Measurements from ENCODE around the gene SHC2. TPM values are rescaled to one million over a fixed set of nuclear protein-coding genes. Genes with fewer than 3 reads are reported as not detected.

The SHC2 gene
- total and polyA plus RNA-seq, 7 donors: 1.8 to 49.9 (median 17.8) TPM

- no peaks in the 10 kb centered on the region for H3K4me1 ChIP-seq
- H3K27ac ChIP-seq: no peak overlapping the region
- DNase-seq: no peak
- intact Hi-C loops (cut with DNase I): no loop called here
- no peaks in the 10 kb centered on the region for H3K36me3 ChIP-seq
- 86 to 87% methylated on average over 13 of the region's 13 CpGs for WGBS, 2 donors
- TF ChIP-seq CTCF (IDR thresholded peaks at IDR 0.05) (no peak), POLR2A (IDR thresholded peaks at IDR 0.05) (no peak), POLR2AphosphoS5 (IDR thresholded peaks at IDR 0.05) (no peak), EP300 (IDR thresholded peaks at IDR 0.05) (no peak)
- no peak overlapping the region for H3K4me3 ChIP-seq
- H3K27me3 ChIP-seq: peaks cover 0 to 37% (median 10%) of the 10 kb centered on the region in 3 donors
- H3K9me3 ChIP-seq: no peaks in the 10 kb centered on the region
These were observed 91.6 kb downstream of the SHC2 start for GRCh38 chr19:369256-369655.

- H3K4me3 ChIP-seq: no peak overlapping the region
- no peak for DNase-seq
- peaks cover 0 to 34% (median 5%) of the 10 kb centered on the region in 3 donors for H3K27me3 ChIP-seq
- no peak overlapping the region for H3K27ac ChIP-seq
- H3K36me3 ChIP-seq: no peaks in the 10 kb centered on the region
- 72 to 74% methylated on average over 7 of the region's 7 CpGs for WGBS, 2 donors
- no peaks in the 10 kb centered on the region for H3K4me1 ChIP-seq
- no peaks in the 10 kb centered on the region for H3K9me3 ChIP-seq
- intact Hi-C loops (cut with DNase I): no loop called here
- TF ChIP-seq POLR2A (IDR thresholded peaks at IDR 0.05) (no peak), POLR2AphosphoS5 (IDR thresholded peaks at IDR 0.05) (no peak)
These were observed 92.2 kb downstream of the SHC2 start for GRCh38 chr19:368630-369024.

GRCh38 chr19:367963-368629 is 92.7 kb downstream of the SHC2 start:
- no peak overlapping the region for H3K27ac ChIP-seq
- no peak for DNase-seq
- no peaks in the 10 kb centered on the region for H3K4me1 ChIP-seq
- WGBS, 2 donors: 73 to 74% methylated on average over 22 of the region's 22 CpGs
- H3K9me3 ChIP-seq: no peaks in the 10 kb centered on the region
- H3K36me3 ChIP-seq: no peaks in the 10 kb centered on the region
- H3K4me3 ChIP-seq: no peak overlapping the region
- H3K27me3 ChIP-seq: peaks cover 0 to 34% (median 0%) of the 10 kb centered on the region in 3 donors
- intact Hi-C loops (cut with DNase I): no loop called here
- no peak for TF ChIP-seq POLR2AphosphoS5 (IDR thresholded peaks at IDR 0.05)
- no peak for TF ChIP-seq EP300 (IDR thresholded peaks at IDR 0.05)
- TF ChIP-seq POLR2A (IDR thresholded peaks at IDR 0.05): no peak
- TF ChIP-seq CTCF (IDR thresholded peaks at IDR 0.05): no peak

- H3K4me3 ChIP-seq: no peak overlapping the region
- DNase-seq: no peak
- H3K36me3 ChIP-seq: no peaks in the 10 kb centered on the region
- H3K4me1 ChIP-seq: no peaks in the 10 kb centered on the region
- no peaks in the 10 kb centered on the region for H3K9me3 ChIP-seq
- TF ChIP-seq POLR2A (IDR thresholded peaks at IDR 0.05) (no peak), POLR2AphosphoS5 (IDR thresholded peaks at IDR 0.05) (no peak), EP300 (IDR thresholded peaks at IDR 0.05) (no peak), CTCF (IDR thresholded peaks at IDR 0.05) (no peak)
- 87 to 91% methylated on average over 14 of the region's 14 CpGs for WGBS, 2 donors
- H3K27me3 ChIP-seq: peaks cover 0 to 33% (median 0%) of the 10 kb centered on the region in 3 donors
- H3K27ac ChIP-seq: no peak overlapping the region
- intact Hi-C loops (cut with DNase I): no loop called here
These were observed 93.3 kb downstream of the SHC2 start for GRCh38 chr19:367561-367960.

GRCh38 chr19:366951-367350 is 93.9 kb downstream of the SHC2 start:
- H3K36me3 ChIP-seq: no peaks in the 10 kb centered on the region
- H3K4me1 ChIP-seq: no peaks in the 10 kb centered on the region
- H3K27ac ChIP-seq: no peak overlapping the region
- no peak for TF ChIP-seq POLR2A (IDR thresholded peaks at IDR 0.05)
- TF ChIP-seq CTCF (IDR thresholded peaks at IDR 0.05): no peak
- TF ChIP-seq POLR2AphosphoS5 (IDR thresholded peaks at IDR 0.05): no peak
- no peak for TF ChIP-seq EP300 (IDR thresholded peaks at IDR 0.05)
- H3K9me3 ChIP-seq: no peaks in the 10 kb centered on the region
- 89 to 92% methylated on average over 8 of the region's 8 CpGs for WGBS, 2 donors
- intact Hi-C loops (cut with DNase I): no loop called here
- peaks cover 0 to 28% (median 0%) of the 10 kb centered on the region in 3 donors for H3K27me3 ChIP-seq
- no peak overlapping the region for H3K4me3 ChIP-seq
- no peak for DNase-seq

Small RNA genes lying within 50 kb of the gene (small RNA-seq; reads per million reads assigned to genes)
- gene RNA5SP462: 0 reads per million in 3 donors

Other genes starting within 250 kb of the SHC2 start
- gene PLPP2, start 169.6 kb downstream of the SHC2 start, total RNA-seq: 1 to 10 TPM; 1.6 to 3.6 (median 2.3) TPM
- gene PLPP2, start 169.6 kb downstream of the SHC2 start, polyA plus RNA-seq: 100 to 1,000 TPM in 1 of 3 donors, 10 to 100 TPM in 2; 22.2 to 111 (median 29.6) TPM
- gene MIER2, start 116.2 kb downstream of the SHC2 start, total RNA-seq: 10 to 100 TPM; 11.4 to 31.9 (median 13.0) TPM
- 10 to 100 TPM in 1 of 3 donors, 1 to 10 TPM in 2; 6.6 to 15.5 (median 7.4) TPM for gene MIER2, start 116.2 kb downstream of the SHC2 start, polyA plus RNA-seq
- 1 to 10 TPM in 1 of 4 donors, under 1 TPM in 3; 0.55 to 1.2 (median 0.76) TPM for gene C2CD4C, start 51.9 kb downstream of the SHC2 start, total RNA-seq
- under 1 TPM in 2 of 3 donors, not detected in 1; under 0.01 to 0.96 TPM for gene C2CD4C, start 51.9 kb downstream of the SHC2 start, polyA plus RNA-seq
- under 1 TPM in 3 of 4 donors, not detected in 1; 0.16 to 0.55 (median 0.27) TPM for gene MADCAM1, start 35.5 kb upstream of the SHC2 start, total RNA-seq
- gene MADCAM1, start 35.5 kb upstream of the SHC2 start, polyA plus RNA-seq: 1 to 10 TPM in 1 of 3 donors, under 1 TPM in 2; 0.46 to 6.3 (median 0.60) TPM
- gene TPGS1, start 46.5 kb upstream of the SHC2 start, total RNA-seq: 10 to 100 TPM; 36.3 to 78.8 (median 46.6) TPM
- gene TPGS1, start 46.5 kb upstream of the SHC2 start, polyA plus RNA-seq: 10 to 100 TPM; 14.3 to 23.6 (median 20.4) TPM
- gene CDC34, start 70.7 kb upstream of the SHC2 start, total RNA-seq: 100 to 1,000 TPM in 2 of 4 donors, 10 to 100 TPM in 2; 74.9 to 152 (median 95.1) TPM
- 100 to 1,000 TPM in 1 of 3 donors, 10 to 100 TPM in 2; 79.2 to 110 (median 96.7) TPM for gene CDC34, start 70.7 kb upstream of the SHC2 start, polyA plus RNA-seq
- under 1 TPM in 1 of 4 donors, not detected in 3; 0.49 TPM for gene GZMM, start 83.0 kb upstream of the SHC2 start, total RNA-seq
- 10 to 100 TPM in 1 of 3 donors, not detected in 2; 11.2 TPM for gene GZMM, start 83.0 kb upstream of the SHC2 start, polyA plus RNA-seq
- 100 to 1,000 TPM; 423 to 500 (median 482) TPM for gene BSG, start 111.6 kb upstream of the SHC2 start, total RNA-seq
- gene BSG, start 111.6 kb upstream of the SHC2 start, polyA plus RNA-seq: 100 to 1,000 TPM; 218 to 715 (median 309) TPM
- gene HCN2, start 128.8 kb upstream of the SHC2 start, total RNA-seq: under 1 TPM in 3 of 4 donors, not detected in 1; 0.36 to 0.55 (median 0.54) TPM
- gene HCN2, start 128.8 kb upstream of the SHC2 start, polyA plus RNA-seq: under 1 TPM in 2 of 3 donors, not detected in 1; 0.23 to 0.39 TPM
- gene POLRMT, start 172.5 kb upstream of the SHC2 start, total RNA-seq: 10 to 100 TPM; 18.2 to 26.3 (median 22.3) TPM
- 10 to 100 TPM; 16.8 to 63.0 (median 30.3) TPM for gene POLRMT, start 172.5 kb upstream of the SHC2 start, polyA plus RNA-seq
- gene FGF22, start 178.8 kb upstream of the SHC2 start, total RNA-seq: 1 to 10 TPM in 1 of 4 donors, under 1 TPM in 1, not detected in 2; 0.99 to 1.7 TPM
- gene FGF22, start 178.8 kb upstream of the SHC2 start, polyA plus RNA-seq: under 1 TPM in 1 of 3 donors, not detected in 2; 0.20 TPM
- gene RNF126, start 202.2 kb upstream of the SHC2 start, total RNA-seq: 10 to 100 TPM; 39.2 to 57.1 (median 55.5) TPM
- 10 to 100 TPM; 33.5 to 58.8 (median 35.4) TPM for gene RNF126, start 202.2 kb upstream of the SHC2 start, polyA plus RNA-seq
- gene FSTL3, start 215.4 kb upstream of the SHC2 start, total RNA-seq: 100 to 1,000 TPM in 2 of 4 donors, 10 to 100 TPM in 2; 35.7 to 118 (median 107) TPM
- 10 to 100 TPM in 1 of 3 donors, 1 to 10 TPM in 2; 1.6 to 17.8 (median 6.0) TPM for gene FSTL3, start 215.4 kb upstream of the SHC2 start, polyA plus RNA-seq
- gene PRSS57, start 234.4 kb upstream of the SHC2 start, total RNA-seq: not detected
- under 1 TPM in 1 of 3 donors, not detected in 2; 0.15 TPM for gene PRSS57, start 234.4 kb upstream of the SHC2 start, polyA plus RNA-seq
- 10 to 100 TPM; 30.4 to 91.4 (median 35.9) TPM for gene PALM, start 247.9 kb upstream of the SHC2 start, total RNA-seq
- 10 to 100 TPM in 2 of 3 donors, 1 to 10 TPM in 1; 3.0 to 21.0 (median 12.5) TPM for gene PALM, start 247.9 kb upstream of the SHC2 start, polyA plus RNA-seq